Transverse colon (tissue), 4 donors: ENCODE results near the gene FOXN4.

Experiments used
- CTCF ChIP-seq, 5 experiments: fragments of 200-600 bp in 3 of 5; fragments of 450-650 bp in 2 of 5; sonication (generic) in 3 of 5; IDR thresholded peaks; 1 replicate in 2 of 5; 2 replicates in 3 of 5; pipeline ENCODE4 v1.5.1; 2016 to 2017; ENCODE audit warnings: antibody characterized with exemption in 5 of 5, inconsistent platforms in 3 of 5, mild to moderate bottlenecking in 2 of 5, moderate library complexity in 1 of 5
- POLR2A ChIP-seq: fragments of 450-650 bp; IDR thresholded peaks from one replicate; pipeline ENCODE4 v1.6.1; 2016; ENCODE audit warnings: antibody characterized with exemption, mild to moderate bottlenecking, moderate library complexity
- POLR2AphosphoS5 ChIP-seq, 3 donors: sonication (generic); formaldehyde crosslinking; IDR thresholded peaks; one replicate each; pipeline ENCODE4 v1.6.1; 2016; ENCODE audit warnings: antibody characterized with exemption in 3 of 3

GRCh38 chr12:109264095-109264942 is 44.8 kb downstream of the FOXN4 start:
- TF ChIP-seq CTCF (IDR thresholded peaks at IDR 0.05): peak; percentile 79 to 84 (median 82)
- TF ChIP-seq POLR2A: no peak
- no peak for TF ChIP-seq POLR2AphosphoS5 (IDR thresholded peaks at IDR 0.05)
